SK-N-SH (cell line): ENCODE results near the gene NOTCH2.
"Not testable (repeated sequence)": the region's sequence is repeated elsewhere in the genome, so short reads cannot be mapped to it uniquely, and the experiment has no call there.

ENCODE experiments used
- CTCF ChIP-seq: fragments of 200-600 bp; sonication (generic); IDR thresholded peaks from 2 replicates; pipeline ENCODE4 v1.6.1; 2017; ENCODE audit warnings: antibody characterized with exemption, mild to moderate bottlenecking, moderate library complexity
- EZH2phosphoT487 ChIP-seq: fragments of 200-600 bp; sonication (generic); IDR thresholded peaks from 2 replicates; pipeline ENCODE4 v1.6.1; 2017; ENCODE audit warnings: low read depth, mixed run types, mild to moderate bottlenecking, antibody characterized with exemption, moderate library complexity, borderline replicate concordance
- RAD21 ChIP-seq: IDR thresholded peaks from 2 replicates; pipeline ENCODE4 v1.6.1; 2012; ENCODE audit warnings: mild to moderate bottlenecking, low read length
- RFX5 ChIP-seq: IDR thresholded peaks from 2 replicates; pipeline ENCODE4 v1.6.1; 2012; ENCODE audit warnings: mild to moderate bottlenecking, improper control_type of control experiment, low read length
- SMC3 ChIP-seq: IDR thresholded peaks from 2 replicates; pipeline ENCODE4 v1.6.1; 2012; ENCODE audit warnings: low read depth, low read length, improper control_type of control experiment
- TAF1 ChIP-seq: IDR thresholded peaks from 2 replicates; pipeline ENCODE4 v1.6.1; 2012; ENCODE audit warnings: low read depth, mild to moderate bottlenecking, low read length, moderate library complexity, borderline replicate concordance
- YY1 ChIP-seq: IDR thresholded peaks from 2 replicates; pipeline ENCODE4 v1.4.0; 2012; ENCODE audit warnings: low read depth, mild to moderate bottlenecking

- TF ChIP-seq CTCF, RFX5, SMC3, YY1, TAF1, RAD21, EZH2phosphoT487: not testable (repeated sequence)
Observed at GRCh38 chr1:120105288-120105687, 35.8 kb upstream of the NOTCH2 start.
